GM10266 (cell line): ENCODE measurements around the gene TMEM108.
A peak's percentile ranks its signal among the peaks of the same experiment; 100 is the strongest.

Experiments used
- DNase-seq: peaks from one replicate; pipeline ENCODE4 v3.0.0; 2012; ENCODE audit errors: extremely low spot score
- TF ChIP-seq, protein P1 (sequence below): IDR thresholded peaks from 2 replicates; pipeline ENCODE4 v1.5.1; 2012; ENCODE audit warnings: mild to moderate bottlenecking, low read depth; ENCODE audit not compliant: control insufficient read depth, insufficient read depth; ENCODE audit errors: missing control alignments

Gene TMEM108

DNA sequence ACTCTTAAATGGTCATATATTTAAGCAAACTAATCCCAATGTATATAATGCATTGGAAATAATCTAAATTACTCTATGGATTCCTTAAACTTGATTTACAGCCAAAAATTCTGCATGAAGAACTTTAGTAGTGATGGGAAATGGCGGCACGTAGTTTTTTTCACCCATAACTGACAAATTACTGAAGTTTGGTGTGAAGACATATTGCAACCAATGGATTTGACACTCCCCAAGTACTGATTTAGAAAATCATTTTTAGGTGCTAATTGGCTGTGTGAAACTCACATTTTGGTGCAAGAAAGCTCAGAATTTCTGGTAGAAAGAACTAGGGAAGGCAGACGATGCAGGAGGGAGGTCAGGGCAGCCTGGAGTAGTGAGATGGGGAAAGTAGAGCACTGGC lies 19.3 kb upstream of the TMEM108 start:
- TF ChIP-seq, protein P1, sequence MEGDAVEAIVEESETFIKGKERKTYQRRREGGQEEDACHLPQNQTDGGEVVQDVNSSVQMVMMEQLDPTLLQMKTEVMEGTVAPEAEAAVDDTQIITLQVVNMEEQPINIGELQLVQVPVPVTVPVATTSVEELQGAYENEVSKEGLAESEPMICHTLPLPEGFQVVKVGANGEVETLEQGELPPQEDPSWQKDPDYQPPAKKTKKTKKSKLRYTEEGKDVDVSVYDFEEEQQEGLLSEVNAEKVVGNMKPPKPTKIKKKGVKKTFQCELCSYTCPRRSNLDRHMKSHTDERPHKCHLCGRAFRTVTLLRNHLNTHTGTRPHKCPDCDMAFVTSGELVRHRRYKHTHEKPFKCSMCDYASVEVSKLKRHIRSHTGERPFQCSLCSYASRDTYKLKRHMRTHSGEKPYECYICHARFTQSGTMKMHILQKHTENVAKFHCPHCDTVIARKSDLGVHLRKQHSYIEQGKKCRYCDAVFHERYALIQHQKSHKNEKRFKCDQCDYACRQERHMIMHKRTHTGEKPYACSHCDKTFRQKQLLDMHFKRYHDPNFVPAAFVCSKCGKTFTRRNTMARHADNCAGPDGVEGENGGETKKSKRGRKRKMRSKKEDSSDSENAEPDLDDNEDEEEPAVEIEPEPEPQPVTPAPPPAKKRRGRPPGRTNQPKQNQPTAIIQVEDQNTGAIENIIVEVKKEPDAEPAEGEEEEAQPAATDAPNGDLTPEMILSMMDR, result no peak
- no peak for DNase-seq

DNA sequence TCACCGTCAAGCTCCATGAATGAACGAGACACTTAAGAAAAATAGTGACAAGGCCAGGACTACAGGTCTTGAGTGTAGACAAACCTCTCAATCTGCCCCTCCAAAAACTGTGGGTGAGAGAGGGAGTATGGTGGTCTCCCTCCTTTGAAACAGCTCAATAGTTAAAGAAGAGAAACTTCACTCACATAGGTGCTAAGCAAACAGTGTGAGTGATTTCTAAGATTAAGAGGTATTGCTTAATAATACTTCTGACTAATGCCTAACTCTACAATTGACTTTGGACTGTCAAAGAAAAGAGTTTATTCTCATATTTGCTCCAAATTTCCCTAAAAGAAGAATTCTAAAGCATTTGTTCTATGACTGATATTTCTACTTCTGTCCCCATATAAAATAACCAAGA lies 17.0 kb upstream of the TMEM108 start:
- TF ChIP-seq, protein P1, result no peak

DNA sequence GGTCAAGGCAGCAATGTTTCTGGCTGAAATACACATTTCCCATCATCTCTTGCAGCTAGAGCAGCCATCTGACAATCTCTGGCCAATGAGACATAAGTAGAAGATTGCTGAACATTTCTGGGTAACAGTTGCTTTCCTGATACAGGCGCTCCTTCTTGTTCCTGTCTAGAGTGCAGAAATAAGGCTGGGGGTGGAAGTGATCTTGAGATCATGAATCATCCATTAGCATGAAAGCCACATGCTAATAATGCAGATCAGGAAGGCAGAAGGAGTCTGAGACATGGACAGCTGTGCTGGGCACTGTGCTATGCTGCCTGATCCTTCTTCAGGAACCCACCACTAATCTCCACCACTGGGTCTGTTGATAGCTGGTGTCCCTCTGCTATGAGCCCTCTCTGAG lies 14.8 kb upstream of the TMEM108 start:
- no peak for DNase-seq
- TF ChIP-seq, protein P1, result no peak

More for the DNA sequence above, 17.0 kb upstream of the TMEM108 start:
- no peak for DNase-seq

DNA sequence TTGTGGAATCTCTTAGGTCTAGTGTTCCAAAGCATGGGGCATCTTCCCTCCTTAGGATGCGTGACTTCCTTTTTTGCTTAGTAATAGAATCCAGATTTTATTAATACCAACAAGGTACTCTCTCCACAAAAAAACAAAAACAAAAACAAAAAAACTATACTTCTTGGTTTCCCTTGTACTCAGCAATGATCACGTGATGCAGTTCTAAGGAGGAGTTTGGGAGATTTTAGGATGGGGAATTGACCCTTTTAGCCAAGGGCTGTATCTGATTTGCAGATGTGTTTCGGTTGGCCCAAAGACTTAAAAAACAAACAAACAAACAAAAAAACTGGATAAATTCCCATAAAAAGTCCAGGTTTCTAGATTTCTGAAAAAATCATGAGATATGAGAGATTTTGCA lies 12.6 kb upstream of the TMEM108 start:
- no peak for DNase-seq
- TF ChIP-seq, protein P1, result no peak

DNA sequence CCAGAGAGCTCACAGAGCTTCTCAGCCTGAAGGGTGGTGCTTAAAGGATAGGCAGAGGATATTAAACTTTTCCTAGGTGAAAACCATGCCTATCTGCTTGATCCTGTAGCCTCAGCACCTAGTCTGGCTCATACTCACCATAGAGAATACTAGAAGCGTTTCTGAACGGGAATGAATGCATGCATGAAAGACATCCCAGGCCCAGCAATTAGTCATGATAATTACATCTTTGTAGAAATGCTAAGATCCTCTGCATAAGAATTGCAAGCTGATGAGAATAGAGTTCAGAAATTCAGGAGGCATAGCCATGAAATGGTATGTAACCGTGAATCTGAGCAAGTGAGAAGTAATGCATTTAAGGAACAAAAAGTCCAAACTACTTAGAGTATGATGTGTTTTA lies 5.9 kb upstream of the TMEM108 start:
- TF ChIP-seq, protein P1, result no peak
- no peak for DNase-seq

DNA sequence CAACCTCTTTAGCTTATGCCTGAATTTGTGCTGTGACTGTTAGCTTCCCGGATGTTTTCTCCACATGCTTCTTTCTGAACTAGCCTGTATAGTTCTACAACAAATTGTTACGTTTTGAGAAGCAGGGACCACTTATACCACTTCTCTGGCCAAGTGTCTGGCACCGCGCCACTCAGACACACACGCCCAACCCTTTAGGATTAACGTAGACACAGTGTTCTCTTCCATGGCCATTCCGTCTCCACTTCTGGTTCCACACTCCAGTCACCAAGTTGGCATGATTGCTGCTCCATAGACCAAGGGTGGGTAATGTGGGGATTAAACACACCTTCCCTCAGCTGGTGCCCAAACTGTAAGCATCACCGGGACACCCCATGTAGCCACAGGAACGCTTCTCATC lies 755 bp upstream of the TMEM108 start:
- TF ChIP-seq, protein P1, result no peak
- DNase-seq, result peak; percentile 11

- TF ChIP-seq, protein P1, result no peak
- peak; percentile 27 for DNase-seq
These were observed 662 bp downstream of the TMEM108 start for GRCh38 chr3:133038731-133039375.
